ENCODE measurements around the gene CWC15.
A peak's percentile ranks its signal among the peaks of the same experiment; 100 is the strongest.

Gene CWC15

DNA sequence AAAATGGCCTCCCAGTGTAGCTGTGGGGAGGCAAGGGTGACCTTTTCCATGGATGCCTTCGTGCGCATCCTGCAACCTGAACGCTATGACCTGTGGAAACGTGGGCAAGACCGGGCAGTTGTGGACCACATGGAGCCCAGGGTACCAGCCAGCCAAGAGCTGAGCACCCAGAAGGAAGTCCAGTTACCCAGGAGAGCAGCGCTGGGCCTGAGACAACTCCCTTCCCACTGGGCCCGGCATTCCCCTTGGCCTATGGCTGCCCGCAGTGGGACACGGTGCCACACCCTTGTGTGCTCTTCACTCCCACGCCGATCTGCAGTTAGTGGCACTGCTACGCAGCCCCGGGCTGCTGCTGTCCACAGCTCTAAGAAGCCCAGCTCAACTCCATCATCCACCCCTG is 24.9 kb upstream of the CWC15 start:
- TF ChIP-seq, protein P1, sequence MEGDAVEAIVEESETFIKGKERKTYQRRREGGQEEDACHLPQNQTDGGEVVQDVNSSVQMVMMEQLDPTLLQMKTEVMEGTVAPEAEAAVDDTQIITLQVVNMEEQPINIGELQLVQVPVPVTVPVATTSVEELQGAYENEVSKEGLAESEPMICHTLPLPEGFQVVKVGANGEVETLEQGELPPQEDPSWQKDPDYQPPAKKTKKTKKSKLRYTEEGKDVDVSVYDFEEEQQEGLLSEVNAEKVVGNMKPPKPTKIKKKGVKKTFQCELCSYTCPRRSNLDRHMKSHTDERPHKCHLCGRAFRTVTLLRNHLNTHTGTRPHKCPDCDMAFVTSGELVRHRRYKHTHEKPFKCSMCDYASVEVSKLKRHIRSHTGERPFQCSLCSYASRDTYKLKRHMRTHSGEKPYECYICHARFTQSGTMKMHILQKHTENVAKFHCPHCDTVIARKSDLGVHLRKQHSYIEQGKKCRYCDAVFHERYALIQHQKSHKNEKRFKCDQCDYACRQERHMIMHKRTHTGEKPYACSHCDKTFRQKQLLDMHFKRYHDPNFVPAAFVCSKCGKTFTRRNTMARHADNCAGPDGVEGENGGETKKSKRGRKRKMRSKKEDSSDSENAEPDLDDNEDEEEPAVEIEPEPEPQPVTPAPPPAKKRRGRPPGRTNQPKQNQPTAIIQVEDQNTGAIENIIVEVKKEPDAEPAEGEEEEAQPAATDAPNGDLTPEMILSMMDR (IDR thresholded peaks at IDR 0.05; ENCODE audit: insufficient read depth, low read depth, low read length, missing control alignments): no peak
- H3K4me3 ChIP-seq (ENCODE audit: low read depth, low read length): no peak overlapping the region
- DNase-seq (ENCODE audit: low read depth): no peak

DNA sequence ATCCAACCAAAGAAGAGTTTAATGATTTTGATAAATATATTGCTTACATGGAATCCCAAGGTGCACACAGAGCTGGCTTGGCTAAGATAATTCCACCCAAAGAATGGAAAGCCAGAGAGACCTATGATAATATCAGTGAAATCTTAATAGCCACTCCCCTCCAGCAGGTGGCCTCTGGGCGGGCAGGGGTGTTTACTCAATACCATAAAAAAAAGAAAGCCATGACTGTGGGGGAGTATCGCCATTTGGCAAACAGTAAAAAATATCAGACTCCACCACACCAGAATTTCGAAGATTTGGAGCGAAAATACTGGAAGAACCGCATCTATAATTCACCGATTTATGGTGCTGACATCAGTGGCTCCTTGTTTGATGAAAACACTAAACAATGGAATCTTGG is 24.1 kb upstream of the CWC15 start:
- TF ChIP-seq, protein P1 (IDR thresholded peaks at IDR 0.05; ENCODE audit: insufficient read depth, low read depth, low read length, missing control alignments): no peak
- DNase-seq (ENCODE audit: low read depth): no peak
- H3K4me3 ChIP-seq (ENCODE audit: low read depth, low read length): no peak overlapping the region

DNA sequence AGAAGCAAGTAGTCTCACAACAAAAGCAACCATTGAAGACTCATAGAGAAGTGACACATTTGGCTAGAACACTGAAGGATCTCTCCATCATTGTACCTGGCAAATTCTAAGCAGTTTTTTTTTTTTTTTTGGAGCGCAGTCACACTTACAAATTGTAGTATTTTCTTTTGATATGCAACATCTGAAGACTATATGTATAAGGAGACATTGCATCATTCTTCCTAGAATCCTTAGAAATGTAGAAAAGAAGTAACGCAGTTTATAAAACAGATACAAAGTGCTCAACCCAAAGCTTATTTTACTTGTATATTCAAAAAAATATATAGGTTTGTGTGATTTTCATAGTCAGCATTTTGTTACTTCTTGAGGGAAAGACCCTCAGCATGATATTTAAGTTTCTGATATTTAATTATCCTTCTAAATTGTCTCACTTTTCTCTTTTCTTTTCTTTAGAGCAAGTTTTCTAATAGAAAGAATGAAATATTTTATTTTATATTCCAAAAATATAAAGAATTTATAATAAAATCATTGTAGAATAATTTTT is 20.1 kb upstream of the CWC15 start:
- H3K4me3 ChIP-seq (ENCODE audit: low read depth, low read length): no peak overlapping the region
- TF ChIP-seq, protein P1 (IDR thresholded peaks at IDR 0.05; ENCODE audit: insufficient read depth, low read depth, low read length, missing control alignments): no peak
- no peak for DNase-seq (ENCODE audit: low read depth)

DNA sequence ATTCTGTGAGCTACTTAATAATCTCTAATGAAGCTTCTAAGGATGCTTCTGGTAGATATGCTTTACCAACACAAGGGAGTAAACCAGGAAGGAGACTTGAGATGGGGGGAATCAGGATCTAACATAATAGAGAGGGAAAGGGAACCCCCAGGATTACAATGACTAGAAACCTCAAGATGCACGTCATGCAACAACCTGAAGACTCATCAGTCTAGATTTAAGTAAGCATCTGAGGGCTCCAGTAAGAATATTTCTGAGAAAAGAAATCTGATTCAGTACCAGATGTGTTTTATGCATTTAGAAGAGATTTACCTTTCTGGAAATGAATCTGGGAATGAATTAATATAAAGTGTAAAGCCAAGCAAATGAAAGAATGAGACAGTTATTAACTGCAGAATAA is 15.4 kb upstream of the CWC15 start:
- no peak overlapping the region for H3K4me3 ChIP-seq (ENCODE audit: low read depth, low read length)
- TF ChIP-seq, protein P1 (IDR thresholded peaks at IDR 0.05; ENCODE audit: insufficient read depth, low read depth, low read length, missing control alignments): no peak
- DNase-seq (ENCODE audit: low read depth): no peak

DNA sequence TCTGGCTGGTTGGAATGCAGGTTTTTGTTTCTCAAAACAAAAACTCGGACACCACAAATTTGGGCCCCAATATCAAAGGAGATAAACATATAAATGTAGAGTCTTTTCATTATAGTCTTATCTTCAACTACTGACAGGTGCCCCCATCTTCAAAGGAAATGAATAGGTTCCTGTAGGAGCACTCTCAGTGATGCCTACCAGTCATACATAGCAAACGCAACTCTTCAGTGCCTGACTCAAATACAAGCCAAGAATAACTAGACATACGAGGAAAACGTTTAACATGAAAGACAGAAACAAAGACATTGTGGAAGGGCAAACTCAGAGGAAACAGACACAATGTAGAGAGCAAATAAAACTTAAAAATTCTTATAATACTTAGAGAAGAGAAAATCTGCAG is 14.0 kb upstream of the CWC15 start:
- no peak overlapping the region for H3K4me3 ChIP-seq (ENCODE audit: low read depth, low read length)
- DNase-seq (ENCODE audit: low read depth): no peak
- TF ChIP-seq, protein P1 (IDR thresholded peaks at IDR 0.05; ENCODE audit: insufficient read depth, low read depth, low read length, missing control alignments): no peak

DNA sequence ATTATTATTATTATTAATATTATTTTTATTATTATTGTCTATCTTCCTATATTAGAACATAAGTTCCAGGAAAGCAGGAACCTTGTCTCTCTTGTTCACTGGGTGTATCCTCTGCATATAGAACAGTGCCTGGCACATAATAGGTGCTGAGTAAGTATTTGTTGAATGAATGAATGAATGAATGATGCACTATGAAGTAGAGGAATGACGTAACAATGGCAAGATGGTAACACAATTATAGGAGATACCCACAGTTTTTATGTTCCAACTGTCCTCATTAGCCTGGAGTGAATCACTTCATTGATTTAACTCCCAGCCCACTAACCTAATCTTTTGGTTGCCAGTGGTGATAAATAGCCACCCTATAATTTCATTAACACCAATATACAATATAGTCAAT is 2.2 kb upstream of the CWC15 start:
- no peak overlapping the region for H3K4me3 ChIP-seq (ENCODE audit: low read depth, low read length)
- DNase-seq (ENCODE audit: low read depth): no peak
- TF ChIP-seq, protein P1 (IDR thresholded peaks at IDR 0.05; ENCODE audit: insufficient read depth, low read depth, low read length, missing control alignments): no peak

DNA sequence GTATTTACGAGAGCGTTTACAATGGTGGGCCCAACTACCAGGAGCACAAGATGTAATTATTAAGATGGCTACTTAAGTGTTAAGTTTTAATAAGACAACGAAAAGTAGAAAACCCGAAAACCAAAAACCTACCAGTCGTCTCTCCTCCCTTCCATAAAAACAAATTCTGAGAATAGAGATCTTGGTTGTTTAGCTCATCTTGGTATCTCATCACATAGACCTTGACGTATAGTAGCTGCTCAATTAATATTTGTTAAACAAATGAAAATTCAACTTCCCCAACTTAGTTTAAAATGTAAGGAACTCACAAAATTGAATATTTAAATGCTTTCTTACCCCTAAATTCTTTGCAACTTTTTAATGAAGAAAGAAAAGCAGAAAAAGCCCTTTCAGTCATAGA is 822 bp upstream of the CWC15 start:
- DNase-seq (ENCODE audit: low read depth): no peak
- peak overlapping the region; percentile 88 for H3K4me3 ChIP-seq (ENCODE audit: low read depth, low read length)
- TF ChIP-seq, protein P1 (IDR thresholded peaks at IDR 0.05; ENCODE audit: insufficient read depth, low read depth, low read length, missing control alignments): no peak
